Measurements from ENCODE around the gene MCM3AP.

MCM3AP gene

DNA sequence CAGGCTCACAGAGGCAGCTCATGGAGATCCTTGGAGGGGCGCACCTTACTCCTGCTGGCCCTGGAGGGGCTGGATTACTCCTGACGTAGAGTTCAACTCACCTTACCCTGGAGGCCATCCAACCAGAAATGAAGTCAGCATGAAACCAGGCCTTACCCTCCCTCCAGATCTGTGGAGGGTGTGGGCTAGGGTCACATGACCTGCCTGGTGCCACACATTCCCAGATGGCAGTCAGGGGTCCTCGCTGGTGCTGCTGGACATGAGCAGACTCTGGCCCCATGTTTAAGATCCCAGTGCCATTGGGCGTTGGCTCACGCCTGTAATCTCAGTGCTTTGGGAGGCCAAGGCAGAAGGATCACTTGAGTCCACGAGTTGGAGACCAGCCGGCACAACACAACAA lies 33.8 kb upstream of the MCM3AP start:
- Histone ChIP-seq H3K27ac (ENCODE audit: low read depth, low read length, poor library complexity, severe bottlenecking) (no peak overlapping the region), H2AFZ (ENCODE audit: low read length) (no peak overlapping the region), H3F3A (ENCODE audit: insufficient read depth, low read length) (no peaks in the 10 kb centered on the region), H3K4me2 (ENCODE audit: low read length) (no peak overlapping the region), H3K9me2 (ENCODE audit: low read depth, low read length) (no peaks in the 10 kb centered on the region), H3K4me3 (ENCODE audit: low read depth, low read length, poor library complexity, severe bottlenecking) (no peak overlapping the region), H3K9me3 (ENCODE audit: low read length) (no peaks in the 10 kb centered on the region), H3K27me3 (ENCODE audit: insufficient read depth, low read length) (no peaks in the 10 kb centered on the region), H3K36me3 (ENCODE audit: insufficient read depth, low read length) (peaks cover 42% of the 10 kb centered on the region), H3K79me2 (ENCODE audit: insufficient read depth, low read length) (peaks cover 30% of the 10 kb centered on the region), H3K9ac (ENCODE audit: low read length) (no peak overlapping the region), H3K4me1 (ENCODE audit: insufficient read depth, low read length, severe bottlenecking) (peaks cover 27% of the 10 kb centered on the region), H4K20me1 (ENCODE audit: insufficient read depth, low read length) (no peaks in the 10 kb centered on the region)
- no peak for TF ChIP-seq EZH2 (IDR thresholded peaks at IDR 0.05; ENCODE audit: borderline replicate concordance, low read length)
- TF ChIP-seq, protein P1, sequence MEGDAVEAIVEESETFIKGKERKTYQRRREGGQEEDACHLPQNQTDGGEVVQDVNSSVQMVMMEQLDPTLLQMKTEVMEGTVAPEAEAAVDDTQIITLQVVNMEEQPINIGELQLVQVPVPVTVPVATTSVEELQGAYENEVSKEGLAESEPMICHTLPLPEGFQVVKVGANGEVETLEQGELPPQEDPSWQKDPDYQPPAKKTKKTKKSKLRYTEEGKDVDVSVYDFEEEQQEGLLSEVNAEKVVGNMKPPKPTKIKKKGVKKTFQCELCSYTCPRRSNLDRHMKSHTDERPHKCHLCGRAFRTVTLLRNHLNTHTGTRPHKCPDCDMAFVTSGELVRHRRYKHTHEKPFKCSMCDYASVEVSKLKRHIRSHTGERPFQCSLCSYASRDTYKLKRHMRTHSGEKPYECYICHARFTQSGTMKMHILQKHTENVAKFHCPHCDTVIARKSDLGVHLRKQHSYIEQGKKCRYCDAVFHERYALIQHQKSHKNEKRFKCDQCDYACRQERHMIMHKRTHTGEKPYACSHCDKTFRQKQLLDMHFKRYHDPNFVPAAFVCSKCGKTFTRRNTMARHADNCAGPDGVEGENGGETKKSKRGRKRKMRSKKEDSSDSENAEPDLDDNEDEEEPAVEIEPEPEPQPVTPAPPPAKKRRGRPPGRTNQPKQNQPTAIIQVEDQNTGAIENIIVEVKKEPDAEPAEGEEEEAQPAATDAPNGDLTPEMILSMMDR (IDR thresholded peaks at IDR 0.05; ENCODE audit: low read length) = no peak

DNA sequence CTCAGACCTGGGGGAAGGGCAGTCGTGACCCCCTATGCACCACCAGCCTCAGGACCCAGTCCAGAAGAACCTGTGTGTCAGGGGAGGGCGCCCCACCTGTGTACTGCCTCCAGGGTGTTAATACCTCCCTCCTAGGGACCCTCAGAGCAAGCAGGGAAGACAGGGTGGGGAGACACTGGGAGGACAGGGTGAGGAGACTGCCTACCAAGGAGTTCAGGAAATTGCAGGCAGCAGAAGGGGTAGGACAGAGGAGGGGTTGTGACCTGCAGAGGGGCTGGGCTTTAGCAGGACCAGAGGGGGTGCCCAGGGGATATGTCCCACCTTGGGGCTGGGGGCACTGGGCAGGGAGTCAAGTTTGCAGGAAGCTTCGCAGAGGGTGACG lies 33.0 kb upstream of the MCM3AP start:
- Histone ChIP-seq H3K36me3 (ENCODE audit: insufficient read depth, low read length) (peaks cover 49% of the 10 kb centered on the region), H2AFZ (ENCODE audit: low read length) (no peak overlapping the region), H3K9ac (ENCODE audit: low read length) (no peak overlapping the region), H3K27ac (ENCODE audit: low read depth, low read length, poor library complexity, severe bottlenecking) (no peak overlapping the region), H3K27me3 (ENCODE audit: insufficient read depth, low read length) (no peaks in the 10 kb centered on the region), H3K9me3 (ENCODE audit: low read length) (no peaks in the 10 kb centered on the region), H3K79me2 (ENCODE audit: insufficient read depth, low read length) (peaks cover 30% of the 10 kb centered on the region), H3K4me3 (ENCODE audit: low read depth, low read length, poor library complexity, severe bottlenecking) (no peak overlapping the region), H3F3A (ENCODE audit: insufficient read depth, low read length) (no peaks in the 10 kb centered on the region), H3K4me1 (ENCODE audit: insufficient read depth, low read length, severe bottlenecking) (peaks cover 27% of the 10 kb centered on the region), H3K9me2 (ENCODE audit: low read depth, low read length) (no peaks in the 10 kb centered on the region), H4K20me1 (ENCODE audit: insufficient read depth, low read length) (no peaks in the 10 kb centered on the region), H3K4me2 (ENCODE audit: low read length) (no peak overlapping the region)
- TF ChIP-seq, protein P1 (IDR thresholded peaks at IDR 0.05; ENCODE audit: low read length) = no peak

DNA sequence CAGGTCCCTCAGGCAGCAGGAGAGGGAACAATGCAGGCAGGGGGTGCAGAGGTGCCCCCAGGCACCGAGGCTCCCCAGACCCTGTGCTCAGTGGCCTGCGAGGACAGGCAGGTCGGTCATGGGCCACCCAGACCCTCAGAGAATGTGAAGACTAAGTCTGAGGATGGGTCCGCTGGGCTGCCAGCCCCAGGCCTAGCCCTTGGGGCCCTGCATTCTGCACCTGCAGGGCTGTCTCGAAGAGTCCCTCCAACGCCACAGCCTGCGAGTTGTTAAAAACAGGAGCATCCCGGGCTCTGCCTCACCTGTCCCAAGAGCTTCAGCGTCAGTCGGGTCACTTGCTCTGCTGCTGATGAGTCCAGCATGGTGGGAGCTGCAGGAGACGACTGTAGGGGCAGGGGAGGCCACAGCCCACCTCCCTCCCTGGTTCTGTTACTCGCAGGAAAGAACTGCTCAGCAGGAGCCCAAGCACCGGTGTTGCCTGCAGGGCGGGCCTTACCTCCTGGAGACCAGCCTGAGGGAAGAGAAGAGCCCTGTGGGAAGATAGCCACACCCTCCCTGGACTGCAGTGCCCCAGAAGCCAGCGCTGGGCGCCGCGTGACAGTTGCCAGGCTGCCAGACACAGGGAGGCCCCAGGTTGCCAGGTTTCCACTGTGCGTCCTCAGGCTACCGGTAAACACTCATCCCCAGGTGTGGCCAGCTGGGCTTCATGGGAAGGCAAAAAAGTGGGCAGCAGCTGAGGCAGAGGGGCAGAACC lies 32.5 kb upstream of the MCM3AP start:
- no peaks in the 10 kb centered on the region for H3K27me3 ChIP-seq (ENCODE audit: insufficient read depth, low read length)
- no peak overlapping the region for H3K4me3 ChIP-seq (ENCODE audit: low read depth, low read length, poor library complexity, severe bottlenecking)
- H3K4me1 ChIP-seq (ENCODE audit: insufficient read depth, low read length, severe bottlenecking) = peaks cover 27% of the 10 kb centered on the region
- no peak overlapping the region for H3K27ac ChIP-seq (ENCODE audit: low read depth, low read length, poor library complexity, severe bottlenecking)
- no peak overlapping the region for H2AFZ ChIP-seq (ENCODE audit: low read length)
- no peak overlapping the region for H3K4me2 ChIP-seq (ENCODE audit: low read length)
- no peaks in the 10 kb centered on the region for H3K9me3 ChIP-seq (ENCODE audit: low read length)
- no peaks in the 10 kb centered on the region for H3K9me2 ChIP-seq (ENCODE audit: low read depth, low read length)
- peaks cover 55% of the 10 kb centered on the region for H3K36me3 ChIP-seq (ENCODE audit: insufficient read depth, low read length)
- TF ChIP-seq, protein P1 (IDR thresholded peaks at IDR 0.05; ENCODE audit: low read length) = no peak
- TF ChIP-seq EZH2 (IDR thresholded peaks at IDR 0.05; ENCODE audit: borderline replicate concordance, low read length) = no peak
- no peaks in the 10 kb centered on the region for H3F3A ChIP-seq (ENCODE audit: insufficient read depth, low read length)
- no peaks in the 10 kb centered on the region for H4K20me1 ChIP-seq (ENCODE audit: insufficient read depth, low read length)
- H3K79me2 ChIP-seq (ENCODE audit: insufficient read depth, low read length) = peaks cover 24% of the 10 kb centered on the region
- H3K9ac ChIP-seq (ENCODE audit: low read length) = no peak overlapping the region

Measured in OCI-LY1 (cell line).